Kidney (tissue), 14 donors: ENCODE data around the gene DHX29. TPM values are rescaled to one million over a fixed set of nuclear protein-coding genes. Genes with fewer than 3 reads are reported as not detected.

Experiments used
- DNase-seq, 5 donors: peaks; one replicate each; pipeline ENCODE4 v3.0.0-alpha.2; 2013 to 2020
- FAIRE-seq: peaks from 2 replicates; lab custom pipeline; 2012; peaks lifted over from hg19 to GRCh38; lab: Jason Lieb, UNC
- H3K27ac ChIP-seq, 2 donors: one replicate each; pipeline ENCODE4 v1.7.0; 2013; ENCODE audit warnings: low read depth in 2 of 2, low read length in 2 of 2, inconsistent platforms in 1 of 2
- H3K27me3 ChIP-seq: one replicate; pipeline ENCODE4 v1.7.1; 2013; ENCODE audit warnings: low read length, inconsistent platforms; ENCODE audit not compliant: control insufficient read depth, insufficient read depth
- H3K36me3 ChIP-seq, 3 donors: one replicate each; pipeline versions ENCODE4 v1.7.0 to v1.7.1; 2013; ENCODE audit warnings: low read length in 3 of 3, control low read depth in 1 of 3, inconsistent platforms in 1 of 3; ENCODE audit not compliant: insufficient read depth in 3 of 3, control insufficient read depth in 2 of 3
- H3K4me1 ChIP-seq, 3 donors: one replicate each; pipeline versions ENCODE4 v1.7.0 to v1.7.1; 2013; ENCODE audit warnings: low read length in 3 of 3, inconsistent platforms in 1 of 3, low read depth in 1 of 3; ENCODE audit not compliant: control insufficient read depth in 2 of 3, insufficient read depth in 2 of 3
- H3K4me3 ChIP-seq, 3 donors: one replicate each; pipeline versions ENCODE4 v1.7.0 to v1.8.1; 2013; ENCODE audit warnings: low read length in 3 of 3, control low read depth in 1 of 3, inconsistent platforms in 1 of 3
- H3K9ac ChIP-seq, 3 donors: one replicate each; pipeline versions ENCODE4 v1.7.0 to v1.7.1; 2013; ENCODE audit warnings: low read length in 3 of 3, control low read depth in 1 of 3, inconsistent platforms in 1 of 3
- H3K9me3 ChIP-seq, 3 donors: one replicate each; pipeline versions ENCODE4 v1.7.0 to v1.7.1; 2013; ENCODE audit warnings: low read length in 3 of 3, control low read depth in 1 of 3, inconsistent platforms in 1 of 3; ENCODE audit not compliant: control insufficient read depth in 2 of 3, insufficient read depth in 1 of 3
- intact Hi-C: fragments of 100-400 bp; cut with DNase I; formaldehyde crosslinking; loops from one replicate; pipeline ENCODE4 v1.11.1; 2022
- polyA plus RNA-seq: library from polyadenylated mRNA; stranded (reverse); fragments of 350-450 nt; fragmentation: Illumina TruSeq; extraction: RNeasy Lipid Tissue Mini Kit (QIAGEN cat#74804); gene quantifications from one replicate; pipeline ENCODE4 v1.2.3, GENCODE V29; 2014; ENCODE audit warnings: low read depth, low replicate concordance; ENCODE audit not compliant: insufficient read depth
- total RNA-seq: library from RNA; stranded (reverse); fragmentation: NEBNext Ultra II Directional; extraction: Animal tissue kit (Norgen Biotek cat#: 25700); gene quantifications from one replicate; pipeline ENCODE4 v1.2.1, GENCODE V29; 2021
- TF ChIP-seq, protein P1 (sequence below): IDR thresholded peaks from 3 replicates; pipeline ENCODE4 v1.5.1; 2012; ENCODE audit warnings: mild to moderate bottlenecking, moderate library complexity, borderline replicate concordance; ENCODE audit not compliant: insufficient read depth; ENCODE audit errors: extremely low read depth
- donor health status: control.
- donor health status: control.
- donor health status: control.
- donor health status: control.
- donor health status: control.
- donor health status: DM: yes; HTN: yes; CAD: no.
- donor health status: Normal renal cell carcinoma (clear cell type).

The DHX29 gene
- total and polyA plus RNA-seq, 2 donors from 2014 or later = 13.5 to 28.0 TPM

DNA sequence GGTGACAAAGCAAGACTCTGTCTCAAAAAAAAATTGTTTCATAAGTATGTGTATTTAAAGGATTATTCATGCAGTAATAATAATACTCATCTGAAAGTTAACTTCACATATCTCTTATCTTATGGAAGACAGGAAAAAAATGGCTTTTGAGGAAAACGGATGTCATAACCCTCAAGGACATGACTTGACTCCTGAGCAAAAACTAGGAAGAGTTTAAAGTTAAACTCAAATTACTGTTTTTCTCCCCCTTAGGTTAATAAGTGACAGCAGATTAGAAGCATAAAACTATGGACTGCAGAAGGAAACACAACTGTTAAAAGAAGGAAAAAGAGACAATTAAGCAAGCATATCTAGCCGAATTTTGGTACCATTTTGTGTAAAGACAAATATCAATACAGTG is 16.5 kb downstream of the DHX29 start:
- Histone ChIP-seq H3K4me3 (no peak overlapping the region), H3K36me3 (peaks cover 11 to 37% (median 14%) of the 10 kb centered on the region in 3 donors), H3K4me1 (peaks cover 0 to 10% (median 2%) of the 10 kb centered on the region in 3 donors), H3K9me3 (no peaks in the 10 kb centered on the region), H3K27ac (no peak overlapping the region), H3K27me3 (no peaks in the 10 kb centered on the region), H3K9ac (no peak overlapping the region)
- DNase-seq (peak in 2 of 5 donors; percentile 9 to 26), FAIRE-seq (peak; percentile 32)
- intact Hi-C loops = no loop called here
- TF ChIP-seq, protein P1, sequence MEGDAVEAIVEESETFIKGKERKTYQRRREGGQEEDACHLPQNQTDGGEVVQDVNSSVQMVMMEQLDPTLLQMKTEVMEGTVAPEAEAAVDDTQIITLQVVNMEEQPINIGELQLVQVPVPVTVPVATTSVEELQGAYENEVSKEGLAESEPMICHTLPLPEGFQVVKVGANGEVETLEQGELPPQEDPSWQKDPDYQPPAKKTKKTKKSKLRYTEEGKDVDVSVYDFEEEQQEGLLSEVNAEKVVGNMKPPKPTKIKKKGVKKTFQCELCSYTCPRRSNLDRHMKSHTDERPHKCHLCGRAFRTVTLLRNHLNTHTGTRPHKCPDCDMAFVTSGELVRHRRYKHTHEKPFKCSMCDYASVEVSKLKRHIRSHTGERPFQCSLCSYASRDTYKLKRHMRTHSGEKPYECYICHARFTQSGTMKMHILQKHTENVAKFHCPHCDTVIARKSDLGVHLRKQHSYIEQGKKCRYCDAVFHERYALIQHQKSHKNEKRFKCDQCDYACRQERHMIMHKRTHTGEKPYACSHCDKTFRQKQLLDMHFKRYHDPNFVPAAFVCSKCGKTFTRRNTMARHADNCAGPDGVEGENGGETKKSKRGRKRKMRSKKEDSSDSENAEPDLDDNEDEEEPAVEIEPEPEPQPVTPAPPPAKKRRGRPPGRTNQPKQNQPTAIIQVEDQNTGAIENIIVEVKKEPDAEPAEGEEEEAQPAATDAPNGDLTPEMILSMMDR = no peak

DNA sequence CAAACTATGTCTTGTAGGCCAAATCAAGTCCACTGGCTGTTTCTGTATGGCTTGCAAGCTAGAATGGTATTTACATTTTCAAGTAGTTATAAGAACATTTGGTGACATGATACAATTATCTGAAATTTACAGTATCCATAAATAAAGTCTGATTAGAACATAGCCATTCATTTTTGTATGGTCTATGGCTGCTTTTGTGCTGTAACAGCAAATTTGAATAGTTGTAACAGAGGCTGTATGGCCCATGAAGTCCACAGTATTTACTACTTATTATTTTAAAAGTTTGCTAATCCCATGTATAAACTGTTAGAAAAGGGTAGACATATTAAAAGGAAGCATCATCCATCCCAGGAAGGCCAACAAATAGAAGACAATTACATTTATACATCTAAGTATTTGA is 17.7 kb downstream of the DHX29 start:
- peaks cover 0 to 10% (median 2%) of the 10 kb centered on the region in 3 donors for H3K4me1 ChIP-seq
- no peak for FAIRE-seq
- intact Hi-C loops = no loop called here

DNA sequence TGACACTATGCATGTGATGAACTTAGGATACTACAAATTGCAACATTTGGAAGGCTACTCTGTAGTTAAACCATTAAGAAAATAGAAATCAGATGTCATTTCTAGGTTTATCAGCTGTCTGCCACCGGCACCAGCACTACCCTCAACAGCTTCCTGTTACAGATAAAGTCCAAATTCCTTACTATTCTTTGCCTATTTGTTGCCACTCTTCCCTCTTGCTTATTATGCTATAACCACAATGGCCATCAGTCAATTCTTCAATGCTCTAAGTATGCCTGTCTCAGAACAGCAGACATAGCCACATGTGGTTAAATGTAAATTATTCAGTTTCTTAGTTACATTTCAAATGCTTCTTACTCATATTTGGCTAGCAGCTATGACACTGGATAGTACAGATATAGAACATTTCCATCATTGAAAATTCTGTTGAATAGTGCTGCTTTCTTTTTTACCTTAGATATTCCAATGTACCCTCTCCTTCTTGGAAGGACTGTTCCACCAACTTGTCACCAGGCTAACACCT is 21.0 kb downstream of the DHX29 start:
- DNase-seq (no peak), FAIRE-seq (no peak)
- Histone ChIP-seq H3K27ac (no peak overlapping the region), H3K4me3 (no peak overlapping the region), H3K27me3 (no peaks in the 10 kb centered on the region), H3K9ac (no peak overlapping the region), H3K4me1 (peaks cover 0 to 6% (median 2%) of the 10 kb centered on the region in 3 donors), H3K36me3 (peaks cover 8 to 37% (median 15%) of the 10 kb centered on the region in 3 donors), H3K9me3 (no peaks in the 10 kb centered on the region)
- TF ChIP-seq, protein P1 = no peak
- intact Hi-C loops = no loop called here

More for the DNA sequence above, 17.7 kb downstream of the DHX29 start:
- TF ChIP-seq, protein P1 = no peak
- DNase-seq = no peak
- no peak overlapping the region for H3K9ac ChIP-seq
- H3K9me3 ChIP-seq = no peaks in the 10 kb centered on the region
- H3K36me3 ChIP-seq = peaks cover 9 to 35% (median 12%) of the 10 kb centered on the region in 3 donors
- no peaks in the 10 kb centered on the region for H3K27me3 ChIP-seq
- H3K27ac ChIP-seq = no peak overlapping the region
- H3K4me3 ChIP-seq = no peak overlapping the region
